GM23248 (cell line): ENCODE data around the gene P2RY11. TPM values are rescaled to one million over a fixed set of nuclear protein-coding genes. Genes with fewer than 3 reads are reported as not detected.

Source experiments
- DNase-seq: peaks from one replicate; pipeline ENCODE4 v3.0.0-alpha.2; 2015
- H2AFZ ChIP-seq: fragments of 200-600 bp; sonication (generic); 2 replicates; pipeline ENCODE4 v1.6.1; 2016; ENCODE audit warnings: antibody characterized with exemption
- H3F3A ChIP-seq: fragments of 200-600 bp; sonication (generic); 2 replicates; pipeline ENCODE4 v1.6.1; 2016; ENCODE audit warnings: mild to moderate bottlenecking, antibody characterized with exemption, mixed run types; ENCODE audit not compliant: insufficient read depth
- H3K27ac ChIP-seq: fragments of 200-600 bp; sonication (generic); 2 replicates; pipeline ENCODE4 v1.5.1; 2016; ENCODE audit warnings: mild to moderate bottlenecking
- H3K27me3 ChIP-seq: fragments of 200-600 bp; sonication (generic); replicated peaks from 2 replicates; pipeline ENCODE4 v1.6.1; 2016; ENCODE audit warnings: mild to moderate bottlenecking; ENCODE audit not compliant: insufficient read depth
- H3K36me3 ChIP-seq: fragments of 200-600 bp; sonication (generic); 2 replicates; pipeline ENCODE4 v1.6.1; 2016; ENCODE audit warnings: low read depth, mild to moderate bottlenecking
- H3K4me1 ChIP-seq: fragments of 200-600 bp; sonication (generic); 2 replicates; pipeline ENCODE4 v1.6.1; 2016; ENCODE audit warnings: mild to moderate bottlenecking; ENCODE audit not compliant: insufficient read depth
- H3K4me2 ChIP-seq: fragments of 200-600 bp; sonication (generic); one replicate; pipeline ENCODE4 v1.6.1; 2016; ENCODE audit warnings: mild to moderate bottlenecking; ENCODE audit not compliant: unreplicated experiment
- H3K4me3 ChIP-seq: fragments of 200-600 bp; sonication (generic); 2 replicates; pipeline ENCODE4 v1.5.1; 2016; ENCODE audit warnings: mild to moderate bottlenecking
- H3K79me2 ChIP-seq: fragments of 200-600 bp; sonication (generic); 2 replicates; pipeline ENCODE4 v1.6.1; 2016; ENCODE audit warnings: mild to moderate bottlenecking; ENCODE audit not compliant: insufficient read depth
- H3K9ac ChIP-seq: fragments of 200-600 bp; sonication (generic); 2 replicates; pipeline ENCODE4 v1.6.1; 2016; ENCODE audit warnings: mild to moderate bottlenecking
- H3K9me2 ChIP-seq: fragments of 200-600 bp; sonication (generic); 2 replicates; pipeline ENCODE4 v1.6.1; 2016; ENCODE audit warnings: mixed run types, mild to moderate bottlenecking, moderate library complexity; ENCODE audit not compliant: insufficient read depth
- H3K9me3 ChIP-seq: fragments of 200-600 bp; sonication (generic); one replicate; pipeline ENCODE4 v1.6.1; 2017; ENCODE audit warnings: low read depth
- H4K20me1 ChIP-seq: fragments of 200-600 bp; sonication (generic); 2 replicates; pipeline ENCODE4 v1.6.0; 2016; ENCODE audit not compliant: insufficient read depth
- EZH2 ChIP-seq: fragments of 200-600 bp; sonication (generic); IDR thresholded peaks from 2 replicates; pipeline ENCODE4 v1.6.1; 2018; ENCODE audit warnings: antibody characterized with exemption, mild to moderate bottlenecking; ENCODE audit not compliant: insufficient read depth, poor library complexity, severe bottlenecking
- EZH2phosphoT487 ChIP-seq: fragments of 200-600 bp; sonication (generic); IDR thresholded peaks from 2 replicates; pipeline ENCODE4 v1.6.1; 2018; ENCODE audit warnings: antibody characterized with exemption, moderate library complexity, mild to moderate bottlenecking, low read depth; ENCODE audit not compliant: insufficient read depth
- WGBS, 2 experiments: methylation state at CpG; one replicate each; pipeline ENCODE4 v1.1.6; 2015 to 2017; ENCODE audit warnings: low lambda C conversion rate in 2 of 2, low coverage in 1 of 2; ENCODE audit errors: missing lambda C conversion rate in 2 of 2; 5-methylcytosine and 5-hydroxymethylcytosine counted together
- in situ Hi-C: fragments of 300-500 bp; cut with MboI; formaldehyde crosslinking; loops from 2 replicates; pipeline ENCODE4 v1.15.0; 2020
- polyA plus RNA-seq: library from polyadenylated mRNA; unstranded; fragments of >200 nt; fragmentation: Nextera tagmentation; extraction: Ambion mirVana; gene quantifications from 2 replicates; pipeline ENCODE4 v1.2.1, GENCODE V29; 2016
- total RNA-seq: library from RNA; depleted of rRNA; stranded (reverse); fragments of >200 nt; shearing (Covaris generic); gene quantifications from 2 replicates; pipeline ENCODE4 v1.2.3, GENCODE V29; 2014

The P2RY11 gene
- total and polyA plus RNA-seq, 2 experiments from 2014 or later, result 2.8 to 6.3 TPM

DNA sequence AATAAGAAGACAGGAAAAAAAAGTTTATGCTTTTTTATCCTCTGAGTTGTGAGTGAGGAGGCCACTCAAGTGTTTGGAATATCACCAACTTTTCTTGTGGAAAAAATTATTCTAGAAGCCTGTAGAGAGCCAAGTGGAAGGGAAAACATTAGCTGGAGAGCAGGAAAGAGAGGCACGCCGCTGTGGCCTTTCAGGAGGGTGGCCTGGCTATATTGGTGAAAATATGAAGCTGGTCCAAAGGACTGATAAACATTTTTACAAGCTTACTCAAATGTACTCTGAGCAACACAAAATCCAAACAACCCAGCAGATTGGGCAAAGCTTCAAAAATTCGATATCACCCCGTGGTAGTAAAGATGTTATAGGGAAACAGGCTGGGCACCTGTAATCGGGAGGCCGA, 10.6 kb downstream of the P2RY11 start:
- H3K4me2 ChIP-seq, result peak overlapping the region; percentile 93

DNA sequence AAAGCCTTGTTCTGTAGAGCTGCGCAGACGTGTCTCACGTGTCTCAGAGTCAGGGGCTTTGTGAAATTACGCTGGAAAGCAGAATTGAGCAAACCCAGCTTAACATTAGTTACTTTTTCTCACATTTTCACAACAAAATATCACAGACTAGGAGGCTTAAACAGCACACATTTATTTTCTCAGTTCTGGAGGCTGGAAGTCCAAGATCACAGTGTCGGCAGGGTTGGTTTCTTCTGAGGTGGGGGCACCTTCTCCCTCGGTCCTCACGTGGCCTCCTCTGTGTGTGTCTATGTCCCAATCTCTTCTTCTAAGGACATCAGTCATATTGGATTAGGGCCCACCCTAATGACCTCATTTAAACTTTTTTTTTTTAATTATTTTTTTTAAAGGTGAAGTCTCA, 12.9 kb downstream of the P2RY11 start:
- Histone ChIP-seq H3K9ac (no peak overlapping the region), H3K27ac (no peak overlapping the region), H3K9me3 (no peaks in the 10 kb centered on the region), H4K20me1 (no peaks in the 10 kb centered on the region), H3K4me1 (peaks cover 14% of the 10 kb centered on the region), H2AFZ (no peak overlapping the region), H3K79me2 (peaks cover 2% of the 10 kb centered on the region), H3K9me2 (no peaks in the 10 kb centered on the region), H3K4me3 (no peak overlapping the region), H3K27me3 (no peaks in the 10 kb centered on the region), H3K4me2 (no peak overlapping the region), H3K36me3 (no peaks in the 10 kb centered on the region), H3F3A (peaks cover 28% of the 10 kb centered on the region)
- TF ChIP-seq EZH2phosphoT487 (no peak), EZH2 (no peak)
- 90 to 94% methylated on average over 7 of the region's 7 CpGs for WGBS, 2 experiments
- DNase-seq, result no peak
- in situ Hi-C loops, result no loop called here

More for the DNA sequence above, 10.6 kb downstream of the P2RY11 start:
- DNase-seq, result peak; percentile 86
- TF ChIP-seq EZH2 (no peak), EZH2phosphoT487 (no peak)
- H3K79me2 ChIP-seq, result peaks cover 26% of the 10 kb centered on the region
- H3K27ac ChIP-seq, result peak overlapping the region; percentile 91
- H4K20me1 ChIP-seq, result no peaks in the 10 kb centered on the region
- H3K9ac ChIP-seq, result peak overlapping the region; percentile 96
- WGBS, 2 experiments, result 10 to 12% methylated on average over 6 of the region's 6 CpGs
- no peaks in the 10 kb centered on the region for H3K9me2 ChIP-seq
- H3K27me3 ChIP-seq, result no peaks in the 10 kb centered on the region
- H2AFZ ChIP-seq, result no peak overlapping the region
- in situ Hi-C loops, result no loop called here
- H3F3A ChIP-seq, result peaks cover 32% of the 10 kb centered on the region
- peaks cover 14% of the 10 kb centered on the region for H3K4me1 ChIP-seq
- H3K9me3 ChIP-seq, result no peaks in the 10 kb centered on the region
- no peak overlapping the region for H3K4me3 ChIP-seq
- H3K36me3 ChIP-seq, result peaks cover 6% of the 10 kb centered on the region; the same call in 1 of the 2 replicates

DNA sequence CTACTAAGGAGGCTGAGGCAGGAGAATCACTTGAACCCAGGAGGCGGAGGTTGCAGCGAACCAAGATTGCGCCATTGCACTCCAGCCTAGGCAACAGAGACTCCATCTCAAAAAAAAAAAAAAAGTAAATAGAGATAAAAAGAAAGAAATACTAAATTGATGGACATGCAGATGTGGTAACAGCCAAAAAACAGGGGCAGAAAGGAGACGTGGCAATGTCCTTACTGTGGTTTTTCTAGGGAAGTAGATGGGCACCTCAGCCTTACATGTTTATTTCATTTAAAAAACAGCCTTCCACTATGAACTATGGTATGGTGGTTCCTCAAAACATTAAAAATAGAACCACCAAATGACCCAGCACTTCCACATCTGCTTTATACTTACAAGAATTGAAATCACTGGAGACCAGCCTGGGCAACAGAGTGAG, 14.7 kb downstream of the P2RY11 start:
- Histone ChIP-seq H3K9me3 (no peaks in the 10 kb centered on the region), H3K36me3 (peaks cover 3% of the 10 kb centered on the region; the same call in 1 of the 2 replicates), H3K9me2 (no peaks in the 10 kb centered on the region), H3K9ac (no peak overlapping the region), H3K4me3 (no peak overlapping the region), H3K4me1 (peaks cover 13% of the 10 kb centered on the region), H3K27me3 (no peaks in the 10 kb centered on the region), H3K27ac (no peak overlapping the region), H3K4me2 (no peak overlapping the region), H2AFZ (no peak overlapping the region), H3K79me2 (no peaks in the 10 kb centered on the region), H4K20me1 (no peaks in the 10 kb centered on the region), H3F3A (peaks cover 24% of the 10 kb centered on the region)
- 81 to 87% methylated on average over 4 of the region's 4 CpGs for WGBS, 2 experiments
- TF ChIP-seq EZH2phosphoT487 (no peak), EZH2 (no peak)
- in situ Hi-C loops, result no loop called here
- no peak for DNase-seq

DNA sequence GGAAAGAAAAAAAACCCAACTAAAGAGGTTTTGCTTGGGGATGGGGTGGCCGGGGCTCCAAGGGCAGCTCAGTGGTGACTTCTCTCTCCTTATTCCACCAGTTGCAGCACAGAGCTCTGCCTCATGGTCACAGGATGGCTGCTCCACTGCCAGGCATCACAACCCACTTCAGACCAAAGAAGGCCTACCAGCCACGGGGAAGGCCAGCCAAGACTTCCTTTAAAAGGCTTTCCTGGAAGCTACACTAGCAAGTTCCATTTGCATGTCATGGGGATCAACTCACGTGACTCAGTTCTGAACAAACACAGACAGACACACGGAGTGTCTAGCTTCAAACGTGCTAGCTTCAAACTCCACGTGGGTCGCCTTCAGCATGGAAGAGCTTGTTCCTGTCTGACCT, 21.4 kb downstream of the P2RY11 start:
- 88 to 91% methylated on average over 7 of the region's 7 CpGs for WGBS, 2 experiments
- Histone ChIP-seq H3K9ac (no peak overlapping the region), H3K4me2 (no peak overlapping the region), H3K4me3 (no peak overlapping the region), H3K4me1 (peaks cover 13% of the 10 kb centered on the region), H4K20me1 (no peaks in the 10 kb centered on the region), H3K36me3 (peaks cover 3% of the 10 kb centered on the region; the same call in 1 of the 2 replicates), H3K27ac (no peak overlapping the region), H3K9me3 (no peaks in the 10 kb centered on the region), H3K9me2 (no peaks in the 10 kb centered on the region), H3K79me2 (no peaks in the 10 kb centered on the region), H3K27me3 (no peaks in the 10 kb centered on the region), H3F3A (peaks cover 27% of the 10 kb centered on the region), H2AFZ (no peak overlapping the region)
- in situ Hi-C loops, result no loop called here
- TF ChIP-seq EZH2 (no peak), EZH2phosphoT487 (no peak)
- DNase-seq, result no peak

DNA sequence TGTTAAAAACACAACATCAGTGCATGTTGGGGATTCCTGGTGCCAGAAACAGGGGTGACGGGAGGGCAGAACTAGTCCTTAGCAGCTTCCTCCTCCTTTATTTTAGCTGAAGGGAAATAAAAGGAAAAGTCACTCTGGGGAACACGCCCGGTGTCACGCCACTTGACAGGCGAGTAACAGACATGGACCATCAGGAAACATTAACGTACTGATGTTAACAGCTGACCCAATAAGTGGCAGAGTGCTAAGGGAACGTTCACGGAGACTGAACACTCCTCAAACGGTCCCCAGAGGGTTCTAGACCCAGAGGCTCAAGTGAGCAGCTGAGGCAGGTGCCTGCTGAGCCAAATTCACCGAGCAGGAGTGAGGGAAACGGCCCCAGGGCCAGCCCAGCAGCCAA, 22.1 kb downstream of the P2RY11 start:
- no peak overlapping the region for H3K4me2 ChIP-seq
- no peak overlapping the region for H3K27ac ChIP-seq
- H3K9me3 ChIP-seq, result no peaks in the 10 kb centered on the region
- in situ Hi-C loops, result no loop called here
- no peaks in the 10 kb centered on the region for H3K27me3 ChIP-seq
- DNase-seq, result no peak
- H3K79me2 ChIP-seq, result no peaks in the 10 kb centered on the region
- TF ChIP-seq EZH2, result no peak
- TF ChIP-seq EZH2phosphoT487, result no peak
- no peaks in the 10 kb centered on the region for H4K20me1 ChIP-seq
- H3K4me1 ChIP-seq, result peaks cover 13% of the 10 kb centered on the region
- no peak overlapping the region for H2AFZ ChIP-seq
- H3K4me3 ChIP-seq, result no peak overlapping the region
- H3K9ac ChIP-seq, result no peak overlapping the region
- 94 to 96% methylated on average over 11 of the region's 11 CpGs for WGBS, 2 experiments
- peaks cover 3% of the 10 kb centered on the region; the same call in 1 of the 2 replicates for H3K36me3 ChIP-seq
- H3K9me2 ChIP-seq, result no peaks in the 10 kb centered on the region
- peaks cover 27% of the 10 kb centered on the region for H3F3A ChIP-seq
